ENCODE measurements around the gene PSMD12. TPM values are rescaled to one million over a fixed set of nuclear protein-coding genes. Genes with fewer than 3 reads are reported as not detected.

Gene PSMD12
- total RNA-seq, 1 donor from 2014 or later: 39.7 TPM

- Histone ChIP-seq H3K9me3 (ENCODE audit: low read depth) (no peaks in the 10 kb centered on the region), H3K9ac (no peak overlapping the region), H2AFZ (replicated peaks) (no peak overlapping the region), H3K4me2 (no peak overlapping the region), H3K79me2 (ENCODE audit: low read depth) (no peaks in the 10 kb centered on the region), H3K4me3 (no peak overlapping the region), H4K20me1 (ENCODE audit: low read depth) (no peaks in the 10 kb centered on the region), H3K4me1 (no peaks in the 10 kb centered on the region), H3F3A (ENCODE audit: low read depth) (no peaks in the 10 kb centered on the region), H3K27me3 (no peaks in the 10 kb centered on the region), H3K36me3 (no peaks in the 10 kb centered on the region), H3K27ac (no peak overlapping the region)
- DNase-seq (ENCODE audit: low spot score): no peak
- no peak overlapping the region for H3K27ac Mint-ChIP-seq
- no peaks in the 10 kb centered on the region for H3K9me3 Mint-ChIP-seq
- H3K27me3 Mint-ChIP-seq (ENCODE audit: insufficient read depth, low read depth): peaks cover 4% of the 10 kb centered on the region
- peaks cover 6% of the 10 kb centered on the region for H3K4me1 Mint-ChIP-seq
- H3K4me3 Mint-ChIP-seq: no peak overlapping the region
- TF ChIP-seq EZH2 (IDR thresholded peaks at IDR 0.05) (no peak), EZH2phosphoT487 (IDR thresholded peaks at IDR 0.05) (no peak), CTCF (IDR thresholded peaks at IDR 0.05) (no peak)
- no peaks in the 10 kb centered on the region for H3K36me3 Mint-ChIP-seq
Measured at GRCh38 chr17:67294451-67295199, 71.8 kb downstream of the PSMD12 start.

- no peaks in the 10 kb centered on the region for H3K27me3 ChIP-seq
- peak; percentile 75 for DNase-seq (ENCODE audit: low spot score)
- no peak overlapping the region for H3K4me3 ChIP-seq
- no peaks in the 10 kb centered on the region for H4K20me1 ChIP-seq (ENCODE audit: low read depth)
- H3K27ac ChIP-seq: no peak overlapping the region
- peaks cover 4% of the 10 kb centered on the region for H3K27me3 Mint-ChIP-seq (ENCODE audit: insufficient read depth, low read depth)
- no peaks in the 10 kb centered on the region for H3F3A ChIP-seq (ENCODE audit: low read depth)
- no peaks in the 10 kb centered on the region for H3K9me3 Mint-ChIP-seq
- H3K79me2 ChIP-seq (ENCODE audit: low read depth): no peaks in the 10 kb centered on the region
- H3K4me3 Mint-ChIP-seq: peak overlapping the region; percentile 36
- H3K4me1 ChIP-seq: no peaks in the 10 kb centered on the region
- H3K9me3 ChIP-seq (ENCODE audit: low read depth): no peaks in the 10 kb centered on the region
- no peak overlapping the region for H3K9ac ChIP-seq
- no peaks in the 10 kb centered on the region for H3K36me3 Mint-ChIP-seq
- H3K4me1 Mint-ChIP-seq: peaks cover 6% of the 10 kb centered on the region
- TF ChIP-seq EZH2 (IDR thresholded peaks at IDR 0.05): no peak
- TF ChIP-seq CTCF (IDR thresholded peaks at IDR 0.05): peak; percentile 81
- TF ChIP-seq EZH2phosphoT487 (IDR thresholded peaks at IDR 0.05): no peak
- H3K27ac Mint-ChIP-seq: peak overlapping the region; percentile 32
- peak overlapping the region; percentile 95 for H2AFZ ChIP-seq (replicated peaks)
- no peaks in the 10 kb centered on the region for H3K36me3 ChIP-seq
- H3K4me2 ChIP-seq: no peak overlapping the region
Measured at GRCh38 chr17:67293251-67294203, 72.8 kb downstream of the PSMD12 start.

GRCh38 chr17:67290711-67291291, 75.6 kb downstream of the PSMD12 start:
- Histone ChIP-seq H3K79me2 (ENCODE audit: low read depth) (no peaks in the 10 kb centered on the region), H3K27me3 (no peaks in the 10 kb centered on the region), H3K4me2 (no peak overlapping the region), H4K20me1 (ENCODE audit: low read depth) (no peaks in the 10 kb centered on the region), H3K9ac (no peak overlapping the region), H2AFZ (replicated peaks) (peak overlapping the region; percentile 45), H3F3A (ENCODE audit: low read depth) (no peaks in the 10 kb centered on the region), H3K27ac (no peak overlapping the region), H3K36me3 (no peaks in the 10 kb centered on the region), H3K4me3 (no peak overlapping the region), H3K4me1 (no peaks in the 10 kb centered on the region), H3K9me3 (ENCODE audit: low read depth) (no peaks in the 10 kb centered on the region)
- no peak for DNase-seq (ENCODE audit: low spot score)
- H3K4me3 Mint-ChIP-seq: no peak overlapping the region
- peaks cover 4% of the 10 kb centered on the region for H3K27me3 Mint-ChIP-seq (ENCODE audit: insufficient read depth, low read depth)
- H3K36me3 Mint-ChIP-seq: no peaks in the 10 kb centered on the region
- H3K4me1 Mint-ChIP-seq: peaks cover 6% of the 10 kb centered on the region
- TF ChIP-seq EZH2 (IDR thresholded peaks at IDR 0.05): no peak
- no peaks in the 10 kb centered on the region for H3K9me3 Mint-ChIP-seq
- no peak overlapping the region for H3K27ac Mint-ChIP-seq

Data from neural progenitor cell (in vitro differentiated cells).